HK-2 (cell line): ENCODE measurements around the gene KDM7A.
"Not testable (repeated sequence)": the region's sequence is repeated elsewhere in the genome, so short reads cannot be mapped to it uniquely, and the experiment has no call there.

Experiments
- DNase-seq: peaks from one replicate; pipeline ENCODE4 v3.0.0-alpha.2; 2018; ENCODE audit not compliant: unreplicated experiment

The KDM7A gene

GRCh38 chr7:140200061-140200989 is 23.5 kb upstream of the KDM7A start:
- no peak for DNase-seq

- no peak for DNase-seq
These were observed 21.2 kb upstream of the KDM7A start for GRCh38 chr7:140197938-140198337.

- no peak for DNase-seq
These were observed 20.6 kb upstream of the KDM7A start for GRCh38 chr7:140197218-140197890.

- no peak for DNase-seq
These were observed 19.8 kb upstream of the KDM7A start for GRCh38 chr7:140196361-140197217.

GRCh38 chr7:140195859-140196258 is 19.1 kb upstream of the KDM7A start:
- DNase-seq: no peak

- no peak for DNase-seq
These were observed 15.8 kb upstream of the KDM7A start for GRCh38 chr7:140192620-140193019.

GRCh38 chr7:140192176-140192575 is 15.4 kb upstream of the KDM7A start:
- no peak for DNase-seq

GRCh38 chr7:140190588-140190987 is 13.8 kb upstream of the KDM7A start:
- DNase-seq: no peak

GRCh38 chr7:140189917-140190316 is 13.1 kb upstream of the KDM7A start:
- no peak for DNase-seq

- DNase-seq: no peak
These were observed 6.1 kb upstream of the KDM7A start for GRCh38 chr7:140182917-140183316.

- no peak for DNase-seq
These were observed 2.6 kb upstream of the KDM7A start for GRCh38 chr7:140179339-140179738.

GRCh38 chr7:140176122-140176701 is 571 bp downstream of the KDM7A start:
- no peak for DNase-seq

- DNase-seq: peak; percentile 81
These were observed 1.3 kb downstream of the KDM7A start for GRCh38 chr7:140175221-140176121.

- DNase-seq: no peak
These were observed 2.6 kb downstream of the KDM7A start for GRCh38 chr7:140174217-140174616.

- DNase-seq: no peak
These were observed 6.4 kb downstream of the KDM7A start for GRCh38 chr7:140170375-140170774.

- DNase-seq: no peak
These were observed 8.0 kb downstream of the KDM7A start for GRCh38 chr7:140168816-140169215.

GRCh38 chr7:140165422-140165821 is 11.4 kb downstream of the KDM7A start:
- peak; percentile 10 for DNase-seq

GRCh38 chr7:140162081-140162480 is 14.7 kb downstream of the KDM7A start:
- not testable (repeated sequence) for DNase-seq

- no peak for DNase-seq
These were observed 15.7 kb downstream of the KDM7A start for GRCh38 chr7:140161047-140161446.

GRCh38 chr7:140160308-140160707 is 16.5 kb downstream of the KDM7A start:
- DNase-seq: no peak

GRCh38 chr7:140159497-140159896 is 17.3 kb downstream of the KDM7A start:
- no peak for DNase-seq
